HG03558 (cell line): ENCODE data around the gene COL2A1.

Experiments
- ATAC-seq: cut with Tn5 transposase; IDR thresholded peaks from one replicate; pipeline ENCODE4 v1.9.1; 2021; ENCODE audit warnings: moderate number of reproducible peaks; ENCODE audit not compliant: unreplicated experiment; ENCODE audit errors: extremely low read depth

COL2A1 gene

GRCh38 chr12:47927346-47927745 lies 76.9 kb downstream of the COL2A1 start:
- no peak for ATAC-seq
